ENCODE results near the gene MYO3B. TPM values are rescaled to one million over a fixed set of nuclear protein-coding genes. Genes with fewer than 3 reads are reported as not detected.

The MYO3B gene
- total and polyA plus RNA-seq, 2 of the 8 experiments (the other 6 are each of a cell fraction or from before 2014, with no cell fraction given), result 0.17 to 0.19 TPM

DNA sequence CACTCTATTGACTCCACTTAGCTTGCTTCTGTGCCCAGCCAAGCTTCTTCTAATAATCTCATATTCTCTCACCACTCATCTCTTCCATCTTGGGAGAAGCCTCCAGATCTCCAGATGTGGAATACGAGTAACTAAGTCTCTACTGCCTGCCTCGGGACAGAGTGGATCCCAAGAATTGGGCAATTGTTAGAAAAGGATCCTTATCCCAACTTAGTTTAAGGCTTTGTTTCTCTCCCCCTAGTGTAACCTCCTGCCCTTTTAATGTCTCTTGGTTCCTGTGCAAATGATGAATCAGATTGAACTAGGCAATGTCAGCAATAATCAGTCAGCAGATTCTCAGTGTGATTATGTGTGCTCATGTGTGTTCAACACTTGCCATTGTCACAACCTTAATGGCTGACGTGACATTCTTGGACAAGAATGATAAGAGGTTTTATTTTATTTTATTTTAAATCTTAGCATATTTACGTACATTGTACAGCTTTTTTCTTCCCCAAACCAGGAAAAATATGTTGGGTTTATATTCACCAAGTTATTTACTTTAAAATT is 59.7 kb downstream of the MYO3B start:
- Histone ChIP-seq H4K8ac (ENCODE audit: extremely low read depth, insufficient read depth, low read length) (no peak overlapping the region), H2AFZ (ENCODE audit: low read length) (no peak overlapping the region), H2BK5ac (ENCODE audit: low read depth, low read length) (no peak overlapping the region), H3K56ac (replicated peaks; ENCODE audit: insufficient read length, low read depth, low read length) (no peak overlapping the region), H3K4me1 (replicated peaks in 1 of 4; ENCODE audit: control insufficient read depth in 3 of 4, insufficient read depth in 4 of 4, low read length in 3 of 4) (peaks cover 0 to 4% (median 1%) of the 10 kb centered on the region in 4 experiments; a peak in 2 of 7 replicates), H4K20me1 (replicated peaks in 1 of 2; ENCODE audit: control insufficient read depth in 1 of 2, insufficient read depth in 2 of 2, low read length in 2 of 2) (no peaks in the 10 kb centered on the region), H3K23me2 (ENCODE audit: low read depth, low read length) (no peaks in the 10 kb centered on the region), H2BK120ac (replicated peaks; ENCODE audit: low read depth, low read length) (no peak overlapping the region), H2BK12ac (ENCODE audit: low read depth, low read length) (no peak overlapping the region), H3K79me2 (ENCODE audit: control insufficient read depth in 1 of 2, insufficient read depth in 2 of 2, low read length in 2 of 2) (no peaks in the 10 kb centered on the region), H3K79me1 (ENCODE audit: low read depth, low read length) (no peaks in the 10 kb centered on the region), H3K9ac (replicated peaks in 1 of 4; ENCODE audit: extremely low read depth in 1 of 4, low read depth in 3 of 4, low read length in 3 of 4) (no peak overlapping the region), H2BK15ac (ENCODE audit: low read length) (no peak overlapping the region), H4K91ac (replicated peaks; ENCODE audit: insufficient read length, low read length) (no peak overlapping the region), H3K4me3 (ENCODE audit: extremely low read depth in 1 of 4, insufficient read depth in 2 of 4, low read depth in 3 of 4, low read length in 4 of 4) (no peak overlapping the region), H3K4me2 (ENCODE audit: insufficient read depth in 1 of 2, low read depth in 2 of 2, low read length in 2 of 2) (no peak overlapping the region), H3K18ac (ENCODE audit: extremely low read depth, low read length) (no peak overlapping the region), H4K5ac (ENCODE audit: insufficient read length, low read depth, low read length) (no peak overlapping the region), H3K27ac (ENCODE audit: low read depth, low read length) (no peak overlapping the region), H3K4ac (replicated peaks; ENCODE audit: insufficient read length, low read depth, low read length) (no peak overlapping the region), H3K27me3 (replicated peaks in 1 of 4; ENCODE audit: control insufficient read depth in 3 of 4, extremely low read depth in 1 of 4, insufficient read depth in 3 of 4, low read length in 3 of 4) (no peaks in the 10 kb centered on the region), H3K36me3 (ENCODE audit: control insufficient read depth in 2 of 4, insufficient read depth in 4 of 4, low read length in 3 of 4) (no peaks in the 10 kb centered on the region), H2BK20ac (ENCODE audit: low read length) (no peak overlapping the region), H3K14ac (ENCODE audit: insufficient read length) (no peak overlapping the region), H2AK5ac (ENCODE audit: low read depth, low read length) (no peak overlapping the region), H3K9me3 (ENCODE audit: insufficient read depth in 2 of 2, low read depth in 1 of 2, low read length in 1 of 2) (no peaks in the 10 kb centered on the region), H3K23ac (ENCODE audit: insufficient read length) (no peak overlapping the region)
- FAIRE-seq (no peak), DNase-seq (ENCODE audit: low read depth in 1 of 2, low spot score in 2 of 2) (no peak)
- 86% methylated on average over 4 of the region's 4 CpGs; no CpG with 5 or more reads in 1 of the 2 experiments for WGBS, 2 experiments (ENCODE audit: extremely low coverage in 1 of 2, insufficient coverage in 1 of 2, insufficient read length in 1 of 2, insufficient replicate concordance in 2 of 2, low coverage in 1 of 2, low lambda C conversion rate in 2 of 2, missing lambda C conversion rate in 1 of 2)
- CTCF ChIA-PET (ENCODE audit: partially characterized antibody), result interaction anchor here (0.7 to 3.3 kb wide), 16 partner anchors 9 to 583 kb away, joined by 3 to 39 read pairs (median 4); no protein-coding TSS in a partner anchor
- TF ChIP-seq EZH2 (IDR thresholded peaks at IDR 0.05; ENCODE audit: low read depth, low read length, severe bottlenecking) (no peak), EGR1 (IDR thresholded peaks at IDR 0.05; ENCODE audit: borderline replicate concordance, low read depth, low read length) (no peak), CBX8 (IDR thresholded peaks at IDR 0.05; ENCODE audit: borderline replicate concordance, low read depth, low read length) (no peak), POU5F1 (IDR thresholded peaks at IDR 0.05; ENCODE audit: low read depth, low read length) (no peak), RBBP5 (IDR thresholded peaks at IDR 0.05; ENCODE audit: borderline replicate concordance, low read depth, low read length) (no peak), FOSL1 (IDR thresholded peaks at IDR 0.05; ENCODE audit: insufficient read depth, low read depth, low read length) (no peak), RFX5 (IDR thresholded peaks at IDR 0.05; ENCODE audit: borderline replicate concordance, low read depth, low read length) (no peak), GTF2F1 (IDR thresholded peaks at IDR 0.05; ENCODE audit: borderline replicate concordance, low read depth, low read length) (no peak), TAF7 (optimal IDR thresholded peaks at IDR 0.05; ENCODE audit: borderline replicate concordance, low read depth, low read length) (no peak), KDM4A (IDR thresholded peaks at IDR 0.05; ENCODE audit: low read depth, low read length, severe bottlenecking) (no peak)
- TF ChIP-seq, protein P1, sequence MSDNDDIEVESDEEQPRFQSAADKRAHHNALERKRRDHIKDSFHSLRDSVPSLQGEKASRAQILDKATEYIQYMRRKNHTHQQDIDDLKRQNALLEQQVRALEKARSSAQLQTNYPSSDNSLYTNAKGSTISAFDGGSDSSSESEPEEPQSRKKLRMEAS (IDR thresholded peaks at IDR 0.05), result no peak
- POLR2A ChIA-PET (ENCODE audit: partially characterized antibody), result no interaction called here
